ENCODE measurements around the gene FOXD4L3.
"Not testable (repeated sequence)": the region's sequence is repeated elsewhere in the genome, so short reads cannot be mapped to it uniquely, and the experiment has no call there.

Gene FOXD4L3

GRCh38 chr9:68329106-68329505 lies 26.4 kb downstream of the FOXD4L3 start:
- H3K9ac ChIP-seq (ENCODE audit: low read length); H3K4me3 ChIP-seq (ENCODE audit: low read length); H3K4me1 ChIP-seq (ENCODE audit: control insufficient read depth, insufficient read depth, low read length); H3K36me3 ChIP-seq (ENCODE audit: control insufficient read depth, insufficient read depth, low read length); H3K27me3 ChIP-seq (ENCODE audit: control insufficient read depth, insufficient read depth, low read length); H3K27ac ChIP-seq (ENCODE audit: low read depth, low read length): not testable (repeated sequence)

- not testable (repeated sequence) for H3K27me3 ChIP-seq (ENCODE audit: control insufficient read depth, insufficient read depth, low read length); H3K27ac ChIP-seq (ENCODE audit: low read depth, low read length); H3K36me3 ChIP-seq (ENCODE audit: control insufficient read depth, insufficient read depth, low read length); H3K9ac ChIP-seq (ENCODE audit: low read length); H3K4me1 ChIP-seq (ENCODE audit: control insufficient read depth, insufficient read depth, low read length); H3K4me3 ChIP-seq (ENCODE audit: low read length)
Measured at GRCh38 chr9:68330531-68331173, 28.0 kb downstream of the FOXD4L3 start.

GRCh38 chr9:68332122-68332521 lies 29.5 kb downstream of the FOXD4L3 start:
- H3K27me3 ChIP-seq (ENCODE audit: control insufficient read depth, insufficient read depth, low read length); H3K4me1 ChIP-seq (ENCODE audit: control insufficient read depth, insufficient read depth, low read length); H3K9ac ChIP-seq (ENCODE audit: low read length); H3K36me3 ChIP-seq (ENCODE audit: control insufficient read depth, insufficient read depth, low read length); H3K4me3 ChIP-seq (ENCODE audit: low read length); H3K27ac ChIP-seq (ENCODE audit: low read depth, low read length): not testable (repeated sequence)

GRCh38 chr9:68335935-68336334 lies 33.3 kb downstream of the FOXD4L3 start:
- not testable (repeated sequence) for H3K27ac ChIP-seq (ENCODE audit: low read depth, low read length); H3K9ac ChIP-seq (ENCODE audit: low read length); H3K4me1 ChIP-seq (ENCODE audit: control insufficient read depth, insufficient read depth, low read length); H3K36me3 ChIP-seq (ENCODE audit: control insufficient read depth, insufficient read depth, low read length); H3K27me3 ChIP-seq (ENCODE audit: control insufficient read depth, insufficient read depth, low read length); H3K4me3 ChIP-seq (ENCODE audit: low read length)

- not testable (repeated sequence) for H3K27me3 ChIP-seq (ENCODE audit: control insufficient read depth, insufficient read depth, low read length); H3K4me3 ChIP-seq (ENCODE audit: low read length); H3K27ac ChIP-seq (ENCODE audit: low read depth, low read length); H3K9ac ChIP-seq (ENCODE audit: low read length); H3K36me3 ChIP-seq (ENCODE audit: control insufficient read depth, insufficient read depth, low read length); H3K4me1 ChIP-seq (ENCODE audit: control insufficient read depth, insufficient read depth, low read length)
Measured at GRCh38 chr9:68336639-68337339, 34.1 kb downstream of the FOXD4L3 start.

GRCh38 chr9:68338000-68338399 lies 35.3 kb downstream of the FOXD4L3 start:
- H3K4me3 ChIP-seq (ENCODE audit: low read length); H3K9ac ChIP-seq (ENCODE audit: low read length); H3K36me3 ChIP-seq (ENCODE audit: control insufficient read depth, insufficient read depth, low read length); H3K4me1 ChIP-seq (ENCODE audit: control insufficient read depth, insufficient read depth, low read length); H3K27me3 ChIP-seq (ENCODE audit: control insufficient read depth, insufficient read depth, low read length); H3K27ac ChIP-seq (ENCODE audit: low read depth, low read length): not testable (repeated sequence)

GRCh38 chr9:68342265-68343025 lies 39.8 kb downstream of the FOXD4L3 start:
- H3K36me3 ChIP-seq (ENCODE audit: control insufficient read depth, insufficient read depth, low read length); H3K4me3 ChIP-seq (ENCODE audit: low read length); H3K27me3 ChIP-seq (ENCODE audit: control insufficient read depth, insufficient read depth, low read length); H3K4me1 ChIP-seq (ENCODE audit: control insufficient read depth, insufficient read depth, low read length); H3K9ac ChIP-seq (ENCODE audit: low read length); H3K27ac ChIP-seq (ENCODE audit: low read depth, low read length): not testable (repeated sequence)

GRCh38 chr9:68343242-68343641 lies 40.6 kb downstream of the FOXD4L3 start:
- not testable (repeated sequence) for H3K36me3 ChIP-seq (ENCODE audit: control insufficient read depth, insufficient read depth, low read length); H3K27ac ChIP-seq (ENCODE audit: low read depth, low read length); H3K27me3 ChIP-seq (ENCODE audit: control insufficient read depth, insufficient read depth, low read length); H3K4me3 ChIP-seq (ENCODE audit: low read length); H3K4me1 ChIP-seq (ENCODE audit: control insufficient read depth, insufficient read depth, low read length); H3K9ac ChIP-seq (ENCODE audit: low read length)

- not testable (repeated sequence) for H3K27ac ChIP-seq (ENCODE audit: low read depth, low read length); H3K4me1 ChIP-seq (ENCODE audit: control insufficient read depth, insufficient read depth, low read length); H3K9ac ChIP-seq (ENCODE audit: low read length); H3K36me3 ChIP-seq (ENCODE audit: control insufficient read depth, insufficient read depth, low read length); H3K4me3 ChIP-seq (ENCODE audit: low read length); H3K27me3 ChIP-seq (ENCODE audit: control insufficient read depth, insufficient read depth, low read length)
Measured at GRCh38 chr9:68343992-68344391, 41.3 kb downstream of the FOXD4L3 start.

GRCh38 chr9:68351689-68352088 lies 49.0 kb downstream of the FOXD4L3 start:
- not testable (repeated sequence) for H3K4me1 ChIP-seq (ENCODE audit: control insufficient read depth, insufficient read depth, low read length); H3K27me3 ChIP-seq (ENCODE audit: control insufficient read depth, insufficient read depth, low read length); H3K27ac ChIP-seq (ENCODE audit: low read depth, low read length); H3K9ac ChIP-seq (ENCODE audit: low read length); H3K36me3 ChIP-seq (ENCODE audit: control insufficient read depth, insufficient read depth, low read length); H3K4me3 ChIP-seq (ENCODE audit: low read length)

Data from rectal smooth muscle tissue (tissue), 1 donor.